Head of caudate nucleus (tissue), 42 donors: ENCODE measurements around the gene SEC16A.

Experiments used
- DNase-seq, 42 donors: peaks; one replicate each; pipeline versions ENCODE4 v3.0.0 to v3.0.0-alpha.2; 2020 to 2021; ENCODE audit warnings: mixed read lengths in 7 of 42
- intact Hi-C: fragments of 100-400 bp; cut with DNase I; formaldehyde crosslinking; loops from one replicate; pipeline ENCODE4 v1.15.0; 2022

The SEC16A gene

DNA sequence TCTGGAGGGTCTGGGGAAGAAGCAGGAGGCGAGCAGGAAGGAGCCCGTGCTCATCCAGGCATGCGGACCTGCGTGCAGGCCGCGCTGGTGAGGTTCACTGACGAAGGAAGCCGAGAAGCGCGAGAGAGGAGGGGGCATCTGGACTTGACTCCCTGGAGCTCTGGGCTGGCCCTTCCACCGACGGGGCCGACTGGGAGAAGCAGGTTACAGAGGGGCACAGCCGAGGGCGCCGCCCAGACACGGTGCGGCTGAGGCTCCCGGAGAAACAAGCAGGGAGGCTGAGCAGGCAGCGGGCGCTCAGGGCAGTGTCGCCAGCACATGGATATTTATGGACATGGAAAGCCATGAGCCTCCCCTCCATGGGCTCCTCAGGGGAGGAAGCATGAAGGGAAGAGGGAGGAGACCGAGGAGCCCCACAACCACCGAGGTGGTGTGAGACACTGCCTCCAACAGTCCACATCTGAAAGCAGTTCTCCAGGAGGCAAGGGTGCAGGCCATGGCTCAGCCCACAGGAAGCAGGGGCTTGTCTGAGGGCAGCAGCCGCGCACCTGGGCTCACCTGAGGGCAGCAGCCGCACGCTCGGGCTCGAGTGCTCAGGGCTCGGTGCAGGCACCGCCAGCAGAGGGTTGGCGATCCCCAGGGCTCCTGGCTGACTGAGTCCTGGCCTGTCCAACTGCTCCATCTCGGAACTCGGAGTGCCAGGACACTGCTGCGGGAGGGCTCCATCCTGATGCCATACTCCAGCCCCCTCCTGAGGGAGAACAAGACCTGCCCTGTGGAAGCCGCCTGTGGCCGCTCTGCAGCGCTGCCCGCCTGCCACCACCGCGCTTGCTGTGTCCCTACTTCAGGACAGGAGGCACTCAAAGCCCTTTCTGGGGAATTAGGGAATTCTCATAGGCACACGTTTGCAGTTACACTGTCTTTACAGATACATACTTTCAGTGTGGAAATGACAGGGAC, 27.5 kb downstream of the SEC16A start:
- intact Hi-C loops: no loop called here
- no peak for DNase-seq

DNA sequence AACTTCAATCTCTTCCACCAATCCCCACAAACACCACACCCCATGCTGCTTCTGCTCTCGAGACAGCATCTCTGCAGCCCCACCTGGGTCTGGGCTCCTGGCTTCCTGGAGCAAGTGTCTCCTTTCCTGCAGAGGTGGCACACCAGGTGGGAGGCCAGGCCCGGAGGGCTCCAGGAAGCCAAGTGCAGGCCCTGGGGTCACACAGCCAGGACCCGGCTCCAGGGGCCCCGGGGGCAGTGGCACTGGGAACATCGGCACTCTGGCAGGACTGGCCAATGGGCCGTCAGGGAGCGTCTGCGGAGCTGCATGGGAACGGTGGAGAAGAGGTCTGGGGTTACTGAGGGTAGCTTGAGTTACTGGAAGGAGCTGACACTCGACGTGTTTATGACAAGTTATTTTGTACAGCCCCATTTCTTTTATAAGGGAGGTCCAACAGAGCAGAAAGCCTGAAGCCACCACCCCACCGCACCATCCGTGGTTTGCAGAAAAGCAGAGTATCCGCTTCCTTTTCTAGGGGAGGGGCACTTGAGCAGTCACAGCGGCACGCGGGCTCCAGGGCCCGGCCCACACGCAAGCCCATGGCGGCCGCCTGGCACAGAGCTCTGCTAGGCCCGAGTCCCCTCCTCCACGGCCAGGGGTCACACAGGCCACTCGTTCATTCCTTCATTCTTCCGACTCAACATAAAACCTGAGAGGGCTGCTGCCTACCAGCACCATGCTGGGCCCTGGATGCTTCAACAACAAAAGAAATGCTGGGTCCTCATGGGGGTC, 28.6 kb downstream of the SEC16A start:
- intact Hi-C loops: no loop called here
- DNase-seq: no peak

DNA sequence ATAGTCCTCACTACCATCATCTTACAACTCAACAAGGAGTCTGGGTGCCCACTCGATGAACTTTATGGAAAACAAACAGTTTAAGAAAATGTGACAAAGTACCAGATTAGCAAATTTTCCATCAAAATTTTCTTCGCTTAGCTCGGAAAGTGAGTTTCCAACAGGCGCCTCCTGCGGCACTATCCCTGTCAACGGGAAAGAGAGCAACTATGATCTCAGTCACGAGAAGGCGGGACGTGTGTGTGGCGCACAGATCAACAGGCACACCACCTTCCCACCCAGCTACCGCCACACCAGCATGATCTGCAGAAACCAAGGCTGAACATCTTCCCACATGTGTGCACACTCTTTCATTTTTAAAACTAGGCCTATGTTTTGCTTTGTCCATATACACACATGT, 29.5 kb downstream of the SEC16A start:
- intact Hi-C loops: no loop called here

DNA sequence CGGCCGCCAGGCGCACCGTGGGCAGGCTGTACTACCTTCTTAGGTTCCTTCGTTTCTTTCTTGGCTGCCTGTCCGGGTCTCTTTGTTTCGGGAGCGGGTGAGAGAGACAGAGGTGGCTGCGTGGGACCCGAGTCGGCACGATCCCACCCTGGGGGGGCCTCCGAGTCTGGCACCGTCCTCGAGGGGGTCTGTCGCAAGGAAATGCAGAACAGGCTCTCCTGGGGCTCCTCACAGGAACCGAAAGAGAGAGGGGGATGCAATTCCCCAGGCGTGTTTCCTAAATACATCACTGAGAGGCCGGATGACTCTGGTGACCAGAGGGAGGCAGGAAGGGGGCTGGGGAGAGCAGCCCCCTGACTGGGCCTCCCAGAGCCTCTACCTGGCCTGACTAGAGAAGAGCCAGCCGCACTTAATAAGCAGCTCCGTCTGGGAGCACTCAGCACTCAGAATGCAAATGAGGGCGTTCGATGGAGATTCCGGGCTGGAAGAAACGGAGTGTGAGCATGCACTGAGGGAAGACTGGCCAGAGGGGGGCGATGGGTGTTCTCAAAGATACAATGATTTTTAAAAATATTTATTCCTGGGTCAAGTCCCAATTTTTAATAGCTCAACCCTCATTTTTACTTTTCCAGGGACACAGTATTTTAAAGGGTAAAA, 31.5 kb downstream of the SEC16A start:
- DNase-seq: no peak
- intact Hi-C loops: no loop called here

More for the DNA sequence above, 29.5 kb downstream of the SEC16A start:
- peak in 20 of 42 donors; percentile 15 to 61 (median 30) for DNase-seq

DNA sequence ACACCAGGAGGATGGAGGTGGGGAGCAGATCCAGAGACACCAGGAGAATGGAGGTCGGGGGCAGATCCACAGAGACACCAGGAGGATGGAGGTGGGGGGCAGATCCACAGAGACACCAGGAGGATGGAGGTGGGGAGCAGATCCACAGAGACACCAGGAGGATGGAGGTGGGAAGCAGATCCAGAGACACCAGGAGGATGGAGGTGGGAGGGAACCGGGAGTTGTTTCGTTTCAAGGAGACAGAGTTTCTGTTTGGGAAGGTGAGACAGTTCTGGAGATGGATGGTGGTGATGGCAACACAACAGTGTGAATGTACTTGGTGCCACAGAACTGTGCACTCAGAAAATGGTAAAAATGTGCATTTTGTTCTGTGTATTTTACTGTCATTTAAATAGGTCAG, 34.2 kb downstream of the SEC16A start:
- intact Hi-C loops: no loop called here
- DNase-seq: peak in 27 of 42 donors; percentile 9 to 78 (median 41)

DNA sequence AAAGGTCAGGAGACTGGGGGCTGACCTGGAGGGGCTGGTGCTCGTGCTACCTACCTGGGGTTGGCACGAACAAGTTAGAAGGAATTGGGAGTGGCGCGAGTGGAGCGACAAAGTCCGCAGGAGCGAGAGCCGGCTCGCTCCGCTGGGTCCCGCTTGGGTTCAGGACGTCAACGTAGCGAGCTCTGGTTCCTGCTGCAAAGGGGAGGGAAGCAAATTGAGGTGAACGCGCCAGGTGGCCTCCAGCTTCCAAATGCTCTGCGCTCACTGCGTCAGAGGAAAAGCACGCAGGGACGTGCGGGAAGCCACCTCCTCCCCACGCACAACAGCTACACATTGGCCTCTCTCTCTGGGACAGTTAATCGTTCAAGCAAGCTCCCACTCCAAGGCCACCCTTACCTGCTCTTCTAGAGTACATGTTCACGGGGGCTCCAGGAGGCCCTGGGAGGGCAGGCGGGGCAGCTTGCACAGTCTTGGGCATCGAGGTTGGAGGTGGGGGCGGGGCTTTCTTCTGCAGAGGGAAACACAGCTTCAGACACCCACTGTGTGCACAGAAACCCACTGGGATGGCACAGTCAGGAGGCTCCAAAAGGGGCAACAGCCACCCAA, 35.6 kb downstream of the SEC16A start:
- intact Hi-C loops: no loop called here
- DNase-seq: no peak

DNA sequence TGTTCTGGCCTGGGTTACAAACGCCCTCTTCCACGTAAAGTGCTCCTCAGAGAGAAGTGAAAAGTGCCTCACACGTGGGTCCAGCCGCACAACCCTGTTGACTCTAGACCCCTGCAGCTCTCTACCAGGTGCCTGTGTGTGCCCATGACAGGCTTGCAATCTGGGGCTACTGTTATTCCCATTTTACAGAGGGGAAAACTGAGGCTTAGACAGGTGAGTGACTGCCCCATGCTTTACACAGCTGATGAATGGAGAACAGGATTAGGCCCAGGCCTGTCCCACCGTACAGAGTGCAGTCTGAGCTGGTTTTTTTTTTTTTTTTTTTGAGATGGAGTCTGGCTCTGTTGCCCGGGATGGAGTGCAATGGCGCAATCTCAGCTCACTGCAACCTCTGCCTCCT, 37.0 kb downstream of the SEC16A start:
- DNase-seq: no peak
- intact Hi-C loops: no loop called here

DNA sequence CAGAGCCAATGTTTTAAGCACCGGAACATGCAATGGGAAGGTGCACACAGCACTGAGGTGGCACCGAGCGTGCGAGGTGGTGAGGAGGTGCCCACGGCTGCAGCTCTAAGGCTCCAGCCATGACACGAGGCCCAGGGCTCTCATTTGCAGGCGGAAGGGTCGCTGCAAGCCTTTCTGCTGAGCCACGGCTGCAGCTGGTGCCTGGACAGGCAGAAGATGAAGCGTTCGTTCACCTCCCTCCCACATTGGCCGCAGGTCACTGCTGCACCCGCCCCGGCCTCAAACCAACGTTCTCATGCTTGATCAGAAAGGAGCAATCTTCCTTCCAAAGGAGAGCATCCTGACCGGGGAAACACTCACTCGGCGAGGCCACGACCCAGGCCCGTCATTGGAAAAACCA, 38.7 kb downstream of the SEC16A start:
- DNase-seq: no peak
- intact Hi-C loops: loop anchor here (5.0 kb wide), 1 partner anchor 42 kb away; the partner anchor contains the start of gene SNAPC4

DNA sequence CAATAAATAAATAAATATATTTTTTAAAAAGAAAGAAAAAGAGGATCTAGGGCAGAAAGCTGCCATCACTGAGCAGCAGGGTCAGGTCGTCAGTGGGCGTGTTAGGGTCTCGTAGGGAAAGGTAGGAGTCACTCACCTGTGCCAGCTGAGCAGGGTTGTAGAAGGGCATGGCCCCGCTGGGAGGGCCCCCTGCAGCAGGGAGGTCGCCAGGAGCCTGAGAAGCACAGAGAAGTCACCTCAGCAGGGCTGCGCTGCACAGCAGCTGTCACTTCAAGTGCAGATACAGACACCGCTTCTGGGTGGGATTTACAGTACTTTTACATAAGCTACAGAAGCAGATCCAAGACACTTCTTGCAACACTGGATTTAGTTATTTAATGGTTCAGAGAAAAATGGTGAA, 39.2 kb downstream of the SEC16A start:
- intact Hi-C loops: loop anchor here (5.0 kb wide), 1 partner anchor 41 kb away; the partner anchor contains the start of gene SNAPC4

DNA sequence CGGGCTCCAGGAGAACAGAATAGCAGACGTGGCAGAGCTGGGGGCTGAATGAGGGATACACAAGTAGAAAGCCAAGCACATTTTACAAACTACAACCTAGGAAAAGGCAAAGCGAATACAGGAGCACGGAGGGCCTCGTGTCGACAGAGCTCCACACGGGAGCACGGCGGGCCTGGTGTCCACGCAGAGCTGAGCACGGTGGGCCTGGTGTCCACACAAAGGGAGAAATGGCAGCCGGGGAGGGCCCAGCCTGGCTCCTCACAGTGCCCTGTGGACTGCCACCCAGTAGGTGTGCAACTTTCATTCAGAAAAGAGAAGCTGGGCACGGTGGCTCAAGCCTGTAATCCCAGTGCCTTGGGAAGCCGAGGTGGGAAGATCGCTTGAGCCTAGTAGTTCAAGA, 39.8 kb downstream of the SEC16A start:
- intact Hi-C loops: loop anchor here (5.0 kb wide), 1 partner anchor 41 kb away; the partner anchor contains the start of gene SNAPC4
- DNase-seq: no peak

More for the DNA sequence above, 39.2 kb downstream of the SEC16A start:
- no peak for DNase-seq

DNA sequence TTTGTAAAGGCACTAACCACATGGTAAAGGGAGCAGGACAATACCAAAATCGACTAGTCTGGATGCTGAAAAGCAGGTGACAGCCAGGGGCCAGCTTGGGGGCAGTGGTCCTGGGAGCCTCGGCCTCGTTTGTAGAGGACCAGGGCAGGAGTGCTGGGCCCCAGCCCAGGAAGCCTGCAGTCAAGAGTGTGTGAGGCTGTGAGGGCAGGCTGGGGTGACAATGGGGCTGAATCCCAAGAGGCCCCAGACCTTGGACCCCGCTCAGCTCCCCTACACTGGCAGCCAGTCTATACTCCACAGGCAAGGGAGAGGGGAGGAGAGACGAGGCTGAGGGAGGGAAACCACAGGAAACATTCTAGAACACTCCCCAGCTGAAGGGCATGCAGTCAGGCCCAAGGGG, 40.6 kb downstream of the SEC16A start:
- intact Hi-C loops: loop anchor here (5.0 kb wide), 1 partner anchor 40 kb away; the partner anchor contains the start of gene SNAPC4
- no peak for DNase-seq

DNA sequence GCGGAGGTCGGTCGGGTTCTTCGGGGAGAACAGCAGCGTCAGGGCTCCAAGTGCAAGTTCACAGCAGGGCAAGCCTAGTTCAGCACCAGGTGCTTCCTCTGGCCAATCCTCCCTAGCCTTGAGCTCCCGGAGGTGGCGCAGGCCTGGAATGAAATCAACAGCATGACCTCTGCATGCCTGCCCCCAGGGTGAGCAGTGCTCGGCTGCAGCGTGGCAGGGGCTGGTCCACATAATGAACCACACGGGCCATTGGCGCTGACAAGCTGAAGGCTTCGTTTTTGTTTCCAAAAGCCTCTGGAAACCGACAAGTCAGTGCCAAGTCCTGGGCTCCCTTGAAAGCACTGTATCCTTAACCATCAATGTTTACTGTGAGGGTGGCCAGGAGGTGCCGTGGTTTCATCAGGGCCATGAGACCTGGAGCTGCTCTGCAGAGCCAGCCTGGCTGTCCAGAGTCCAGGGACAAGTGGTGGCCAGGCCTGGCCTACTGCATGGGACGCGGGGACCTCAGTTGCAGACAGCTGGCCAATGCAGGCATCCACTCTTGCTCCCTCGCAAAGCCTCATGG, 41.1 kb downstream of the SEC16A start:
- intact Hi-C loops: loop anchor here (5.0 kb wide), 1 partner anchor 39 kb away; the partner anchor contains the start of gene SNAPC4
- peak in 3 of 42 donors; percentile 18 to 32 (median 24) for DNase-seq

DNA sequence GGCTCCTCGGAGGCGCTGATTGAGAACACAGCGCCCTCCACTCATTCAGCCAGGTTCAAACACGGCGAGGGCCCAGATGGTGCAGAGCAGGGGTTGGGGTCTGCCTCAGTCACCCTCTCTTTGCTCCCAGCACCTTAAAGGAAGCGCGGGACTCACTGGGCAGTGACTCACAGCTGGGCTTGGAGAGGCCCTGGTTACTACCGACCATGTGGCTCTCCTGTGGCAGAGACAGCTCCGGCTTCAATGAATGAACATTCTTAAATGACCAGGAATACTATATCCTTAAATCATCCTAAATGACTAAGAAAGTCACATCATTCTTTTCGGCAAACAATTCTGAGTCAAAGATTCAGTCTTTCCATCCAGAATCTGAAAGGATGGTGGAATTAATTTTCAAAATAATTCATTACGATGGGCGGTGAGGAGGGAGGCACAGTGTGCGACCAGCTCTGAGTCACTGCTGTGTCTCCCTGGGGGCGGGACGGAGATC, 41.6 kb downstream of the SEC16A start:
- intact Hi-C loops: loop anchor here (5.0 kb wide), 1 partner anchor 39 kb away; the partner anchor contains the start of gene SNAPC4
- peak in 3 of 42 donors; percentile 24 to 61 (median 52) for DNase-seq

DNA sequence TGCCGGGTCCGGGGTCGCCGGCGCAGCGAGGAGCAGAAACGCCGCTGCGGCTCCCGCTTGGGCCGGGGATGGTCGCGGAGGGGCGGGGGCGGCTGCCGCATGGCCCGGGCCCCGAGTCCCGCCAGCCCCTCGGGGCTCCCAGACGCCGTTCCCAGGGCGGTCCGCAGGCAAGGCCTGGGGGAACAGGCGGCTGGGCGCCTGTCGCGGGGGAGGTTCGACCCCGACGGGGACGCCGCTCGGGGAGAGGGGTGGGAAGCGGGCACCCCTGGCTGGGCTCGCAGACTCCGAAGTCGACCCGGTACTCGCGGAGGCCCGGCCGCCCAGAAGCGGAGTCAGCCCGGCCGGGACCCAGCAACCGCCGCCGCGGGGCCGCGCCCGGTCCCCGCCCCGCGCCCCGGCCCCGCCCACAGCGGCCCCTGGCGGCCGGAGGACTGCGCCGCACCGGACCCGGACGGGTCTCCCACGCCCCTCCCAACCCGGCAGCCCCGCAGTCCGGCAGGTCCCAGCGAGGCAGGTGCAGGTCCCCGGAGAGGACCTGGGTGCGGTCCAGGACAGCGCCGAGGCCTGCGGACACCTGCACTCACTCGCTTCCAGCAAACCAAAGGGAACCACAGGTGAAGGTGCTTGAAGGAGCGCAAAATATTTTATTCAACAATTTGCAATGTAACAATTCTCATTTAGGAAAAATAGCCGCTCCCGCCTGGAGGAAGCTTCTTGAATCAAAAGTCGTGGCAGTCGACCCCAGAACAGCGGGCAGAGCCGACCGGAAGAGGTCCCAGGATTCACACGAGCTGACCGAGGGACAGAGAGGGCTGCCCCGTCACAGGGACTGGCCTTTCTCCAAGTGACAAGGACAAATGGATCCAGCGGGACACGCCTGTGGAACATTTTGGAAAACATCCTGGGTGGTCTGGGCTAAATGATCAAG, 43.1 kb downstream of the SEC16A start, which contains the start of gene INPP5E:
Gene INPP5E (minus strand): TSS at position 365 of the 928 bp plus-strand sequence. CDS start 426 bp downstream, outside the sequence.
- intact Hi-C loops: loop anchor here (5.0 kb wide), 1 partner anchor 37 kb away; the partner anchor contains the start of gene SNAPC4
- DNase-seq: peak in 41 of 42 donors; percentile 13 to 90 (median 76)

DNA sequence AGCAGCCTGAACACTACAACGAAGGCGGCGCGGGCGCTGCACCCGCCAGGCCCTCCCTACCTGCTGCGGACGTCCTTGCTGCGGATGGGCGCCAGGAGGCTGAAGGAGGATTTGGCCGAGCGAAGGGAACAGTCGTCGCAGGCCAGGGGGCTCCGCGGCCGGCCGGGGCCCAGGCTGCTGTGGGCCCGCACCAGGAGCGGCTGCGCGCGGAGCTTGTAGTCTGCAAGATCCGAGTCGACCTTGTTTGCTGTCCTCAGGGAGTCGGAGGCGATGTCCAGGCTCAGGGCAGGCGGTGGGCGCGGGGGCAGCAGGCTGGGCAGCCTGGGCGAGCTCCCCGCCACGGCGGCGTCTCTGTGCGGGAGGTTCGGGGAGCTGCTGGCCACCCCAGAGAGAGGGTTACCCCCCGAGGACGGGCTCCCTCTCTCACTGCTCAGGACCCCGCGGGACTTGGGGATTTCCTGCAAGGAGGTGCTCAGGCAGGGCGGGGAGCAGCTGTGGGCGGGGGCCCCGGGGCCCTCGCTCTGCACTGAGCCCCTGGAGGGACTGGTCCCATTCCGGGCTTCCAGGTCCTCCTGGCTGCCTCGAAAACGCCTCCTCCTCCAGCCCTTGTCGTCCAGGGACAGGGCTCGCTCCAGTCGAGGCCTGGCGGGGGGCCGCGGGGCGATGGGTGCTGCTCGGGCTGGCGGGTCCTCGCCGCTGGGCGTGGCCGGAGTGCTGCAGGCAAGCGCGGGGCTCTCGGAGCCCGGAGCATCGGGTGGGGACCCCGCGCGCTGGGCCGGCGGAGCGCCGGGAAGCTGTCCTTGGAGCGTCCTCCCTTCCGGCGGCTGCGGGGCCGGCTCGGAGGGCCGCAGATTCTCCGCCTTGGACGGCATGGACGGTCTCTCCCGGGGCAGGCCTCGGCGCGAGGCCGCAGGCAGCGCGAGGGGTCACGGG, 44.0 kb downstream of the SEC16A start:
- DNase-seq: peak in 14 of 42 donors; percentile 6 to 45 (median 24)
- intact Hi-C loops: no loop called here
